Activated B cell treated with CpG ODN at 0.5 μM for 24 hours (primary cell): ENCODE measurements around the gene E2F7. TPM values are rescaled to one million over a fixed set of nuclear protein-coding genes. Genes with fewer than 3 reads are reported as not detected.

ENCODE experiments used
- ATAC-seq: fragments of 200-7000 bp; cut with Tn5 transposase; one replicate; pipeline ENCODE4 v1.10.0; 2021; ENCODE audit warnings: low read depth, mild to moderate bottlenecking, moderate library complexity
- CTCF ChIA-PET: fragments of 350-600 bp; sonication (Branson Sonifier 250); formaldehyde crosslinking; loops from one replicate; lab custom pipeline; 2021; ENCODE audit warnings: antibody characterized with exemption; lab: Charles Lee
- POLR2A ChIA-PET: fragments of 350-600 bp; sonication (Branson Sonifier 250); formaldehyde crosslinking; loops from one replicate; lab custom pipeline; 2021; ENCODE audit warnings: antibody characterized with exemption; lab: Charles Lee
- DNase-seq: peaks from one replicate; pipeline ENCODE4 v3.0.0; 2022
- H3K27ac Mint-ChIP-seq: one replicate; pipeline ENCODE4 v1.8.0; 2020; ENCODE audit warnings: mixed read lengths
- H3K27me3 Mint-ChIP-seq: one replicate; pipeline ENCODE4 v1.8.0; 2021; ENCODE audit warnings: mixed read lengths
- H3K36me3 Mint-ChIP-seq: one replicate; pipeline ENCODE4 v1.8.0; 2021; ENCODE audit warnings: low read depth, mixed read lengths
- H3K4me1 Mint-ChIP-seq: one replicate; pipeline ENCODE4 v1.8.0; 2021; ENCODE audit warnings: mixed read lengths
- H3K4me3 Mint-ChIP-seq: one replicate; pipeline ENCODE4 v1.8.0; 2020; ENCODE audit warnings: mild to moderate bottlenecking, mixed read lengths
- H3K9me3 Mint-ChIP-seq: one replicate; pipeline ENCODE4 v1.8.0; 2020; ENCODE audit warnings: mixed read lengths
- CTCF ChIP-seq: fragments of 200-600 bp; IDR thresholded peaks from one replicate; pipeline ENCODE4 v1.8.0; 2022; ENCODE audit warnings: antibody characterized with exemption, mild to moderate bottlenecking
- intact Hi-C: fragments of 100-400 bp; cut with micrococcal nuclease; formaldehyde crosslinking; loops from one replicate; pipeline ENCODE4 v1.15.1; 2024
- total RNA-seq: library from RNA; stranded (reverse); gene quantifications from 2 replicates; pipeline ENCODE4 v1.2.3, GENCODE V29; 2022

Gene E2F7
- total RNA-seq, 1 donor from 2014 or later, result 0.95 TPM

GRCh38 chr12:77040231-77040630 lies 25.1 kb downstream of the E2F7 start:
- Mint-ChIP-seq H3K4me3 (no peak overlapping the region), H3K27ac (no peak overlapping the region), H3K4me1 (no peaks in the 10 kb centered on the region), H3K9me3 (peaks cover 9% of the 10 kb centered on the region), H3K27me3 (no peaks in the 10 kb centered on the region), H3K36me3 (no peaks in the 10 kb centered on the region)
- no peak for TF ChIP-seq CTCF
- ChIA-PET POLR2A (no interaction called here), CTCF (interaction anchor here (1.2 to 1.3 kb wide), 2 partner anchors 9 to 30 kb away, joined by 3 read pairs; no protein-coding TSS in a partner anchor)
- intact Hi-C loops, result no loop called here
- DNase-seq (no peak), ATAC-seq (no peak)

GRCh38 chr12:77035226-77035625 lies 30.1 kb downstream of the E2F7 start:
- H3K36me3 Mint-ChIP-seq, result no peaks in the 10 kb centered on the region

GRCh38 chr12:77033658-77034536 lies 31.5 kb downstream of the E2F7 start:
- no peaks in the 10 kb centered on the region for H3K27me3 Mint-ChIP-seq
- intact Hi-C loops, result no loop called here
- no peaks in the 10 kb centered on the region for H3K36me3 Mint-ChIP-seq
- ATAC-seq, result no peak
- H3K9me3 Mint-ChIP-seq, result peaks cover 8% of the 10 kb centered on the region
- TF ChIP-seq CTCF, result no peak
- DNase-seq, result no peak
- no peak overlapping the region for H3K4me3 Mint-ChIP-seq
- ChIA-PET POLR2A (no interaction called here), CTCF (interaction anchor here (1.4 to 3.5 kb wide), 2 partner anchors 16 to 23 kb away, joined by 3 to 14 read pairs; no protein-coding TSS in a partner anchor)
- no peaks in the 10 kb centered on the region for H3K4me1 Mint-ChIP-seq
- H3K27ac Mint-ChIP-seq, result no peak overlapping the region

More at GRCh38 chr12:77035226-77035625, 30.1 kb downstream of the E2F7 start:
- DNase-seq (no peak), ATAC-seq (no peak)
- POLR2A ChIA-PET, result no interaction called here
- TF ChIP-seq CTCF, result no peak
- Mint-ChIP-seq H3K4me3 (no peak overlapping the region), H3K9me3 (peaks cover 9% of the 10 kb centered on the region), H3K27me3 (no peaks in the 10 kb centered on the region), H3K4me1 (no peaks in the 10 kb centered on the region), H3K27ac (no peak overlapping the region)
- intact Hi-C loops, result no loop called here
- CTCF ChIA-PET, result interaction anchor here (1.0 kb wide), 1 partner anchor 14 kb away, joined by 4 read pairs; no protein-coding TSS in a partner anchor

GRCh38 chr12:77032406-77032805 lies 33.0 kb downstream of the E2F7 start:
- DNase-seq (no peak), ATAC-seq (no peak)
- Mint-ChIP-seq H3K27ac (no peak overlapping the region), H3K27me3 (no peaks in the 10 kb centered on the region), H3K4me1 (no peaks in the 10 kb centered on the region), H3K9me3 (peaks cover under 1% of the 10 kb centered on the region), H3K4me3 (no peak overlapping the region), H3K36me3 (no peaks in the 10 kb centered on the region)
- POLR2A ChIA-PET, result no interaction called here
- TF ChIP-seq CTCF, result no peak
- intact Hi-C loops, result no loop called here
- CTCF ChIA-PET, result interaction anchor here (3.5 kb wide), 1 partner anchor 22 kb away, joined by 14 read pairs; no protein-coding TSS in a partner anchor

GRCh38 chr12:77031745-77032144 lies 33.6 kb downstream of the E2F7 start:
- H3K4me3 Mint-ChIP-seq, result no peak overlapping the region
- TF ChIP-seq CTCF, result no peak
- POLR2A ChIA-PET, result no interaction called here
- H3K4me1 Mint-ChIP-seq, result no peaks in the 10 kb centered on the region
- ATAC-seq (no peak), DNase-seq (no peak)
- intact Hi-C loops, result no loop called here
- H3K9me3 Mint-ChIP-seq, result no peaks in the 10 kb centered on the region
- H3K27ac Mint-ChIP-seq, result no peak overlapping the region
- no peaks in the 10 kb centered on the region for H3K27me3 Mint-ChIP-seq
- no peaks in the 10 kb centered on the region for H3K36me3 Mint-ChIP-seq
- CTCF ChIA-PET, result interaction anchor here (3.5 kb wide), 1 partner anchor 21 kb away, joined by 14 read pairs; no protein-coding TSS in a partner anchor
